ENCODE results near the gene SNRNP27.

DNA sequence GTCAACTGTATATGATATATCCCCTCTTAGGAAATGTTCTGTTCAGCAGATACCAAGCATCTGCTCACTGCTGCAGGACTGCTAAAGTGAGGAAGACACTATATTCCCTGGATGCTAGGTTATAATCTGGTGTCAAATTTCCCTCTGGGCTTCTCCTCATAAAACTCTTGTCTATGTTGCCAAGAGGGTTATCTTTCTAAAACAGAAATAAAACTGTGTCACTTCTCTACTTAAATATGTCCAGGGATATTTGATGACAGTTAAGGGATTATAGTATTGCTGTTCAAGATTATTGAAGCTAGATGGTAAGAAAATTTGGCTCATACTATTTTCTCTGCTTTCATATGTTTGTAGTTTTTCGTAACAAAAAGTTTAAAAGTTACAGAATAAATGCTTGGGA is 30.5 kb upstream of the SNRNP27 start:
- TF ChIP-seq, protein P1, sequence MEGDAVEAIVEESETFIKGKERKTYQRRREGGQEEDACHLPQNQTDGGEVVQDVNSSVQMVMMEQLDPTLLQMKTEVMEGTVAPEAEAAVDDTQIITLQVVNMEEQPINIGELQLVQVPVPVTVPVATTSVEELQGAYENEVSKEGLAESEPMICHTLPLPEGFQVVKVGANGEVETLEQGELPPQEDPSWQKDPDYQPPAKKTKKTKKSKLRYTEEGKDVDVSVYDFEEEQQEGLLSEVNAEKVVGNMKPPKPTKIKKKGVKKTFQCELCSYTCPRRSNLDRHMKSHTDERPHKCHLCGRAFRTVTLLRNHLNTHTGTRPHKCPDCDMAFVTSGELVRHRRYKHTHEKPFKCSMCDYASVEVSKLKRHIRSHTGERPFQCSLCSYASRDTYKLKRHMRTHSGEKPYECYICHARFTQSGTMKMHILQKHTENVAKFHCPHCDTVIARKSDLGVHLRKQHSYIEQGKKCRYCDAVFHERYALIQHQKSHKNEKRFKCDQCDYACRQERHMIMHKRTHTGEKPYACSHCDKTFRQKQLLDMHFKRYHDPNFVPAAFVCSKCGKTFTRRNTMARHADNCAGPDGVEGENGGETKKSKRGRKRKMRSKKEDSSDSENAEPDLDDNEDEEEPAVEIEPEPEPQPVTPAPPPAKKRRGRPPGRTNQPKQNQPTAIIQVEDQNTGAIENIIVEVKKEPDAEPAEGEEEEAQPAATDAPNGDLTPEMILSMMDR (IDR thresholded peaks at IDR 0.05; ENCODE audit: low read depth, low read length), result no peak
- TF ChIP-seq POLR2A (IDR thresholded peaks at IDR 0.05; ENCODE audit: extremely low read depth, insufficient read length), result no peak

Measured in NB4 (cell line).